HG03095 (cell line): Measurements from ENCODE around the gene SLC39A8.
"Not testable (repeated sequence)": the region's sequence is repeated elsewhere in the genome, so short reads cannot be mapped to it uniquely, and the experiment has no call there.

Source experiments
- ATAC-seq: cut with Tn5 transposase; IDR thresholded peaks from one replicate; pipeline ENCODE4 v1.9.1; 2021; ENCODE audit warnings: moderate library complexity; ENCODE audit not compliant: unreplicated experiment

SLC39A8 gene

GRCh38 chr4:102244878-102245535, 100.3 kb downstream of the SLC39A8 start:
- no peak for ATAC-seq

- ATAC-seq, result not testable (repeated sequence)
These were observed 102.0 kb downstream of the SLC39A8 start for GRCh38 chr4:102243296-102243695.

- ATAC-seq, result no peak
These were observed 110.9 kb downstream of the SLC39A8 start for GRCh38 chr4:102234243-102234838.

- ATAC-seq, result no peak
These were observed 115.1 kb downstream of the SLC39A8 start for GRCh38 chr4:102230194-102230593.

GRCh38 chr4:102227388-102227787, 117.9 kb downstream of the SLC39A8 start:
- no peak for ATAC-seq

GRCh38 chr4:102223461-102223860, 121.8 kb downstream of the SLC39A8 start:
- no peak for ATAC-seq

GRCh38 chr4:102222838-102223409, 122.4 kb downstream of the SLC39A8 start:
- ATAC-seq, result no peak

- no peak for ATAC-seq
These were observed 126.2 kb downstream of the SLC39A8 start for GRCh38 chr4:102219129-102219528.

GRCh38 chr4:102218656-102219055, 126.6 kb downstream of the SLC39A8 start:
- no peak for ATAC-seq

GRCh38 chr4:102217775-102218355, 127.4 kb downstream of the SLC39A8 start:
- ATAC-seq, result no peak

- no peak for ATAC-seq
These were observed 127.9 kb downstream of the SLC39A8 start for GRCh38 chr4:102217345-102217744.

- no peak for ATAC-seq
These were observed 128.6 kb downstream of the SLC39A8 start for GRCh38 chr4:102216666-102217065.

GRCh38 chr4:102213031-102213430, 132.3 kb downstream of the SLC39A8 start:
- ATAC-seq, result no peak
